GM12892 (cell line): ENCODE results near the gene GOPC.
A peak's percentile ranks its signal among the peaks of the same experiment; 100 is the strongest.

Source experiments
- DNase-seq: peaks from one replicate; pipeline ENCODE4 v3.0.0; 2011; ENCODE audit not compliant: insufficient read length
- FAIRE-seq: peaks from 2 replicates; lab custom pipeline; 2011; peaks lifted over from hg19 to GRCh38; lab: Jason Lieb, UNC
- POLR2A ChIP-seq: IDR thresholded peaks from 2 replicates; pipeline ENCODE4 v1.6.1; 2011; ENCODE audit warnings: low read depth, low read length, control low read depth
- POLR2AphosphoS5 ChIP-seq: IDR thresholded peaks from 2 replicates; pipeline ENCODE4 v1.6.1; 2011; ENCODE audit warnings: low read depth, low read length, control low read depth
- TAF1 ChIP-seq: IDR thresholded peaks from 2 replicates; pipeline ENCODE4 v1.6.1; 2011; ENCODE audit warnings: low read depth, mild to moderate bottlenecking, control low read depth, low read length, borderline replicate concordance

GOPC gene

DNA sequence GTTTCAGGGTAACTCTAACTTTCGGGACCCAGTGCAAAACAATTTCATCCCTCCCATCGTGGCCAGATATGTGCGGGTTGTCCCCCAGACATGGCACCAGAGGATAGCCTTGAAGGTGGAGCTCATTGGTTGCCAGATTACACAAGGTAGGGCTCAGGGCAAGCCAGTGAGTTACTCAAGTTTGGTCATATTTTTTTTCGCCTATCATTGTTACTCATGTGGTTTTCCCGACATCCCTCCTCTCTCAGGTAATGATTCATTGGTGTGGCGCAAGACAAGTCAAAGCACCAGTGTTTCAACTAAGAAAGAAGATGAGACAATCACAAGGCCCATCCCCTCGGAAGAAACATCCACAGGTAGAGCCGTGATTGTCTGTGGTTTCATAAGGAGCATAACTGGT is 61.6 kb downstream of the GOPC start:
- TF ChIP-seq POLR2A (no peak), POLR2AphosphoS5 (no peak)
- no peak for DNase-seq
- peak; percentile 40 for FAIRE-seq

GRCh38 chr6:117538615-117539014 is 63.7 kb downstream of the GOPC start:
- FAIRE-seq (no peak), DNase-seq (no peak)
- TF ChIP-seq POLR2A, result no peak
- no peak for TF ChIP-seq POLR2AphosphoS5
- no peak for TF ChIP-seq TAF1

DNA sequence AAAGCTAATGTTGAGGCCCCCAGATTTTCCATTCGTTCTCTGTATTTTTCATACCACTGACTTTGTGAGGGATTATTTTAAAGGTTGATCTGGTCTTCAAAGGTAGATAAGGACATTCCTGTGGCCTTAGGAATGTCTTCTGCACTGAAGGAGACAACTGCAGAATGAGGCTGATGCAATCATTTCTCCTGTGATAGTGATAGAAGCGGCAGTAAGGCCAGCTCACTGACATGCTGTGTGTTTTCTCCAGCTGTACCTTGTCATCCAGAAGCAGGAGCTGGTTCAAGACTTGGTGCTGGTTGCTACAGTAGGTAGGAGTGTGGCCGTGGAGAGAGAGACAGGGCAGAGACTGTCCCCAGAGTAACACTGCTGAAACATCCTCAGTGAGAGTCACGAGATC is 66.0 kb downstream of the GOPC start:
- DNase-seq (no peak), FAIRE-seq (no peak)
- no peak for TF ChIP-seq TAF1
- TF ChIP-seq POLR2A, result no peak
- TF ChIP-seq POLR2AphosphoS5, result no peak

GRCh38 chr6:117534974-117535373 is 67.3 kb downstream of the GOPC start:
- TF ChIP-seq POLR2AphosphoS5 (no peak), POLR2A (no peak), TAF1 (no peak)
- DNase-seq (no peak), FAIRE-seq (no peak)

DNA sequence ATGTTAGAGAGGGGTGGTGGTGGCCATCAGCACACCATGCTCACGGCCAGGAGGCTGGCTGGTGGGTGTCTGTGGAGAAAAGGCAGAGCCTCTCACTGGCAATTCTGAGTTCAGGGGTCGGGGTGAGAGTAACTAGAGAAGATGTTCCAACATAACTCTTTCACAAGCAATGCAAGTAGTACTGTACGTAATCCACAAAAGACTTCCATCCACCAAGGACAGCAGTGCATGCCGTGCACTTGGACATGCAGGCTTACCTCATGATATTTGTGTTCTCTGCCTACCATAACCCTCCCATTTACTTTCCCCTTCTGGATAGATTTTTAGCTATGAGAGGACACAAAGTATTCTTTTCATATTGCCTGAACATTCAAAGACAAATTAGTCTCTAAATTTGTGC is 68.5 kb downstream of the GOPC start:
- FAIRE-seq (no peak), DNase-seq (no peak)
- TF ChIP-seq POLR2A (no peak), TAF1 (no peak), POLR2AphosphoS5 (no peak)

GRCh38 chr6:117531809-117532725 is 70.2 kb downstream of the GOPC start:
- DNase-seq (no peak), FAIRE-seq (no peak)
- TF ChIP-seq TAF1 (no peak), POLR2AphosphoS5 (no peak), POLR2A (no peak)

GRCh38 chr6:117531346-117531745 is 71.0 kb downstream of the GOPC start:
- TF ChIP-seq POLR2AphosphoS5 (no peak), TAF1 (no peak), POLR2A (no peak)
- DNase-seq, result no peak
- no peak for FAIRE-seq

- FAIRE-seq (no peak), DNase-seq (no peak)
- TF ChIP-seq TAF1 (no peak), POLR2A (no peak), POLR2AphosphoS5 (no peak)
These were observed 71.7 kb downstream of the GOPC start for GRCh38 chr6:117530467-117531242.

- TF ChIP-seq POLR2AphosphoS5 (no peak), TAF1 (no peak), POLR2A (no peak)
- no peak for DNase-seq
- FAIRE-seq, result no peak
These were observed 76.7 kb downstream of the GOPC start for GRCh38 chr6:117525607-117526006.

- TF ChIP-seq POLR2AphosphoS5 (no peak), TAF1 (no peak), POLR2A (no peak)
- no peak for FAIRE-seq
These were observed 80.4 kb downstream of the GOPC start for GRCh38 chr6:117521791-117522502.

More at GRCh38 chr6:117521791-117522502, 80.4 kb downstream of the GOPC start:
- no peak for DNase-seq
